ENCODE measurements around the gene CCDC13.

CCDC13 gene

DNA sequence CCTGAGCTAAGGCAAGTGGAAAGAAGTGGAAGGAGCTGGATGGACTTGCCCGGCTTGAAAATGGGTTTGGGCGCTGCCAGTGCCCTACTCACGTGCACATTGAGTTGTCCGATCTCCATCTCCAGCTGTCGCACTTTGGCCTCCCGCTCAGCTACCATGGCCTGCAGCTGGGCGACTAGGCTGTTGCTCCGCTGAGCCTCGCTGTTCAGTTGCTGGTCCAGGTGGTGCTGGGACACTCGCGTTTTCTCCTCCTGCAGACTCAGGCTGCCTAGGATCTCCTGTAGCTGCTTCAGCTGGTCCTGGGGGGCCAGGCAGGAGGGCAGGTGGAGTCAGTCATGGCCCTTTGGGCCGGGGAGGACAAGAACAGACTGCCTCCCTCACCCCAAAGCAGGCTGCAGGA, 37.4 kb downstream of the CCDC13 start:
- Mint-ChIP-seq H3K4me1 (no peaks in the 10 kb centered on the region), H3K4me3 (no peak overlapping the region), H3K27ac (no peak overlapping the region), H3K36me3 (no peaks in the 10 kb centered on the region), H3K9me3 (no peaks in the 10 kb centered on the region)
- no peak for ATAC-seq
- no peak for DNase-seq (ENCODE audit: low spot score in 2 of 2)

DNA sequence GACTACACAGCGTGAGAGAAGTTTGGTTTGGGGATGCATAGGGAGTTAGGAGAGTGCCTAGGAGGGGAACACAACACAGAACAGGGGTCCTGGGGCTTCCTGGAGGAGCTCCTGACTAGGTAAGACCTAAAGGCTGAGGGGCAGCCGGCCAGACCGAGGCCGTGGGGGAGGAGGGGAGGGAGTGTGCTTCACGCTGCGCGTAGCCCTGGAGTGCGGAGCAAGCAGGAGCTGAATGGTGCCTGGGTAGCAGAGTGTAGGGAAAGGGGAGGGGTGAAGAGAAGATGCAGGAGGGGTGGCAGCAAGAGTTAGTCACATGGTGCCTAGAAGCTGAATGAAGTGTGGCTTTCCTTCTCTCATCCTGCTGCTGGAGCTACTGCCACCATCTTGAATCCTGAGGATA, 38.0 kb downstream of the CCDC13 start:
- ATAC-seq, result no peak
- Mint-ChIP-seq H3K27ac (no peak overlapping the region), H3K36me3 (no peaks in the 10 kb centered on the region), H3K4me3 (no peak overlapping the region), H3K9me3 (no peaks in the 10 kb centered on the region), H3K4me1 (no peaks in the 10 kb centered on the region)
- DNase-seq (ENCODE audit: low spot score in 2 of 2), result peak in 1 of 2 donors; percentile 30

DNA sequence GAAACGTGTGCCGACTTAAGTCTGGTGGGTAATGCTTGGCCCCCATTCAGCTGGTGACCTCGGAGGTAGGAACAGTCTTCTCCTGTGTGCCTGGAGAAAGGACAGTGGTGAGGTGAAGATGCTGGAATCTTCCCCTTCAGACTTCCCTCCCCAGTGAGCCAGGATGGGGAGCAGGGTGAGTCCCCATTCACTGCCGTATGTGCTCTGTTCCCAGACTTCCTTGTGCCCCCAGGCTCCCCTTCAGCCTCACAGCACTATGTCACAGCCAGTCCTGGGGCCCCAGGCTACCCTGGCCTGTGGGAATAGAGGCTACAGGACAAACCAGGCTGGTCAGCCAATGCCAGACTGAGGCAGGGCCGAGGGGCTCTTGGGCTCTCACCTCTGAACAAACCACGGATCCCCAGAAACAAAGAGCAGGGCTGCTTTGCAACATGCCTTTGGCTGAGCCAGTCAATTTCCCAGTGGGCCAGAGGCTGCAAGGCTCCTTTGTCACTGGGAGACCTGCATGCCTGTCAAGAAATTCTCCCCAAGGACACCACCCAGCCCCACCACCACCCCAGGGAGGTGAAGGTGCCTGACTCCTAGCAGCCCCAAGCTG, 38.7 kb downstream of the CCDC13 start:
- H3K9me3 Mint-ChIP-seq, result no peaks in the 10 kb centered on the region
- no peaks in the 10 kb centered on the region for H3K4me1 Mint-ChIP-seq
- H3K36me3 Mint-ChIP-seq, result no peaks in the 10 kb centered on the region
- H3K27ac Mint-ChIP-seq, result no peak overlapping the region
- DNase-seq (ENCODE audit: low spot score in 2 of 2) (no peak), ATAC-seq (no peak)
- no peak overlapping the region for H3K4me3 Mint-ChIP-seq

DNA sequence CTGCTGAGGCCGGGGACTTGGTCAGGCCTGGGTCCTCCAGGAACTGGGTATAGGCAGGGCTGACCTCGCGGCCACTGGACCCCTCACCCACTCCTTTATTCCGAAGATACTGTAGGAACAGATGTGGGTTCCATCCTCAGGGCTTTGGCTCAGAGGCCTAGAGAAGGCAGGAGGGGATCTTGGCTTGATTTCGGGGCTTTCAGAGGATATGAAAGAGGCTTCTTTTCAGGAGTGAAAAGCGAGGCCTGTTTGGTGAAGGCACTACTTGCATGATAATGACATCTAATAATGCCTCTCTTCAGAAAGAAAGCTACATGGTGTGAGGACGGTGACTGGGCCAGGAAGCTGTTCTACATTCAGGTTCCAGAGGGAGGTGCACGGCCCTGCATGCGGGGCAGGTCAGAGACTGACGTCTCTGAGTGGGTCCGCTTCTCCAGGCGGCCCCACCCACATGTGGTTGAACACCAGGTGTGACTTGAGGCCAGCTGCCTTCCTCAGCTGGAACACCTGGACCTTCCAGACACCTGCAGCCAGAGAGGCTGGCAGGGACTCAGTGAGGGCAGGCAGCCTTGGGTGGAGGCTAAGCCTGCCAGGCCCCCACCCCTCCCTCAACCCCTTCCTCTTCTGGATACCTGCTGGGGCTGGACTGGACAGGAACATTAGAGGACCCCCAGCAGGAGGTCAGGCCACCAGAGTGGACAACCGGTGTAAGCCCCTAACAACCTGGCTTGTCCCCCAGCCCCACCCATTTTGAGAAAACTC, 39.4 kb downstream of the CCDC13 start:
- no peaks in the 10 kb centered on the region for H3K36me3 Mint-ChIP-seq

DNA sequence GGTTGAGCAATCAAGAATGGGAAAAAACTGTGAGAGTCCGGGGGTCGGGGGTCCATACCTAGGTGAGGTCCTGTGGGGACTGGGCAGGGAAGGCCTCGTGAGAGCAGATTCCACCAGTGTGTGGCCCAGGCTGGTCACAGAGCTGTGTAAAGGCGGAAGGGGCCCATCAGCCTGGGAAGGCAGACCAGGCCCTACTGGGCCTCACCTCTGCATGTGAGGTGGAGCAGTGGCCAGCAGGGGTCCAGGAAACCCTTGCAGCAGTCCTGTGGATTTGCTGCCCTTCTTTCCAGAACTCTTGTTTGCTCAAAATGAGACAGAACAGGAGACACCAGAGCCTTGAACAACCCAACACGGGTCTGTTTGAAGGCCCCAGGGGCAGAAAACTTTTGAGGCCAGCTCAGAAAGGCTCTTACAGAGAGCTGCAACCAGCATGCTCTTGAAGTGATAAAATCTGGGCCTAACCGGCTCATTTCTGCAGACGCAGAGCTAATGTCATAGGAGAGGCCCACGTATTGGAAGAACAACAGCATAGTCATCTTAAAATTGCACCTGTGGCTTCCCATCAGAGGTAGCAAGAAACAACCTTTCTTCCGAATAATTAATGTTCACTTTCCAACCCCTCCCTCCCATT, 40.1 kb downstream of the CCDC13 start:
- no peak overlapping the region for H3K4me3 Mint-ChIP-seq
- no peaks in the 10 kb centered on the region for H3K36me3 Mint-ChIP-seq
- DNase-seq (ENCODE audit: low spot score in 2 of 2) (no peak), ATAC-seq (peak; percentile 15)
- no peak overlapping the region for H3K27ac Mint-ChIP-seq
- no peaks in the 10 kb centered on the region for H3K4me1 Mint-ChIP-seq
- no peaks in the 10 kb centered on the region for H3K9me3 Mint-ChIP-seq

More for the DNA sequence above, 39.4 kb downstream of the CCDC13 start:
- Mint-ChIP-seq H3K9me3 (no peaks in the 10 kb centered on the region), H3K27ac (no peak overlapping the region), H3K4me3 (no peak overlapping the region), H3K4me1 (no peaks in the 10 kb centered on the region)
- ATAC-seq (no peak), DNase-seq (ENCODE audit: low spot score in 2 of 2) (no peak)

DNA sequence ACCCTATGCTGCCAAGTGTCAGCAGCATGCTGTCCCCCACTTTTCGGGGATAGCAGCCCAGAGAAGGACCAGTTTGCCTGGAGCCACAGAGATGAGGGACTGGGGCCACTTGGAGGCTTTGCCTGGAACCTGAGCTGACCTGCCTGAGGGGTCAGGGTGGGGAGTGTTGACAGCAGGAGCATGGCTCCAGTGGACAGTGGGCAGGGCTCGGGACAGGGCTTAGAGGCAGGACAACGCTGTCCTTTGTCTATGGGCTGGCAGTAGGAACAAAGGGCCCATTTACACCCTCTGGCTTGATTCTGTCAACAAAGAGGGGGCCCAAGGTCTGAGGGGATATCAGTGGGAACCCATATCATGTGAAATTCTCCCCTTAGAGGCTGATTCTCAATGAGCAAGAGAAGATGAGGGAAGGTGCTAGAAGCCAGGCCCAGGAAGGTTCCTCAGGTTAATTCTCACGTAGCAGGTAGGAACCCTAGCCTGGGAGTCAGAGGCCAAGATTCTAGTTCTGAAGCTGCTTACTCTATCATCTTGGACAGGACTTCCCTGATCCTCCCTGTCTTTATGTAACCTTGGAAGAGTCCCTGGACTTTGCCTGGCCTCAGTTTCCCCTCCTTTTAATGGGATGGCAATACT, 40.7 kb downstream of the CCDC13 start:
- Mint-ChIP-seq H3K27ac (no peak overlapping the region), H3K9me3 (no peaks in the 10 kb centered on the region), H3K4me1 (no peaks in the 10 kb centered on the region), H3K4me3 (no peak overlapping the region), H3K36me3 (no peaks in the 10 kb centered on the region)
- DNase-seq (ENCODE audit: low spot score in 2 of 2), result no peak
- ATAC-seq, result no peak

DNA sequence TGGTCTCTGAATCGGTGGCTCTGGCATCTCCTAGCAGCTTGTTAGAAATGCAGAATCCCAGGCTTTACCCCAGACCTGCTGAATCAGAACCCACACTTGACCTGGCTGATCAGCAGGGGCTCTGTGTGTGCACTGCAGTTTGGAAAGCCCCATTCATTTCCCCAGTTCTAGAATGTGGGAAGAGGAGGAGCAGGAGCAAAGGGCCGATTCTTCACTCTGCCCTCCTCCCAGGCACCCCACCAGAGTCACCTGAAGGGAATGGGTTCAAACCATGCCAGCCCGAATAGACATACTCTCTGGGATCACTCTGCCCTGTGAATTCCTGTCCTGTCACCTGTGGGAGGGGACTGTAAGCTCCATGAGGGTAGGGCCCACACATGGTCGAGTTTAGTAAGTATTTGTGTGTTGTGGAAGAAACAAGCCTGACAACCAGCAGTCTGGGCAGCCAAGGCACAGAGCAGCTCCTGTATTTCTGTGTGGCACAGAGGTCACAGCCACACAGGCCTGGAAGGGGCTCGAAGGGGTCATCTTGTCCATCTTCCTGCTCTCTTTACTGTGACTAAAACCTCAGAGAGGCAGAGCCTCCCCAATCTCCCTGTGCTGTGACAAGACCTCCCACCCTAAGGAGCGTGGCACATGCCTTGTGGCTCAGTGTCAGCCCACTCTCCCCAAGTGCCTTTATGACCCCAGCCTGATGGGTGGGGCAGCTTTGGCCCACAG, 41.4 kb downstream of the CCDC13 start:
- H3K4me3 Mint-ChIP-seq, result no peak overlapping the region
- DNase-seq (ENCODE audit: low spot score in 2 of 2) (no peak), ATAC-seq (no peak)
- H3K9me3 Mint-ChIP-seq, result no peaks in the 10 kb centered on the region
- H3K4me1 Mint-ChIP-seq, result no peaks in the 10 kb centered on the region
- H3K27ac Mint-ChIP-seq, result no peak overlapping the region
- no peaks in the 10 kb centered on the region for H3K36me3 Mint-ChIP-seq

DNA sequence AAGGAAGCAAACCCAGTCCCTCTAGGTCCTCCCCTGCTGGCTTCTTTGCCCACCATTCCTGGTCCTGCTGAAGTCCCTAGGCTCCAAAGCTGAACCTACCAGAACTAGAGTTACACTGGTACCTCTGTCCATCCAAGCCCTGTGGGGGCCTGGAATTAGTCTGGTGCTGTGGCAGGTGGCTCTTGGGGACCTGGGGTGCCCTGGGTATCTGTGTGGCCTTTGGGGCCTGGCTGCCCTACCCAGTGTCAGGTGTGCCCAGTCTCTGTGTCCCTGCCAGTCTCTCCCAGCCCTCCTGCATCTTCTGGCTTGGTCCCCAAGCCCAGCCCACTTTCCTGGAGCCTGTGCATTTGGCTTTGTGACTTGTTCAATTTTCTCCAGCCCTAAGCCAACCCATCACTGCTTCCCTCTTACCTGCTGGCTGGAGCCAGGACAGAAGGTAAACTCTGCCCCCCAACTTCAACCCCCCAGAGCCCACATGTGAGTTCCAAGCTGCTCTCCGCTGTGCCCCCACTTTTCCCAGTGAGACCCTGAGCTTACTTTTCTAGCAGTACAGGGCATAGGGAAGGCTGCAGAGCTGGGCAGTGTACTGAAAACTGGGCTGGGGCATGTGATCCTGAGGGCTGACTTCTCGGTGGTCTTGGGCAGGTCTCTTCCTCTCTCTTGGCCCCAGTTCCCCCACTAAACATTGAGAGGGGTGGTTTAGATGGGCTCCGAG, 42.2 kb downstream of the CCDC13 start:
- DNase-seq (ENCODE audit: low spot score in 2 of 2) (no peak), ATAC-seq (no peak)
- H3K27ac Mint-ChIP-seq, result no peak overlapping the region
- no peaks in the 10 kb centered on the region for H3K4me1 Mint-ChIP-seq
- no peak overlapping the region for H3K4me3 Mint-ChIP-seq
- no peaks in the 10 kb centered on the region for H3K9me3 Mint-ChIP-seq
- H3K36me3 Mint-ChIP-seq, result no peaks in the 10 kb centered on the region

DNA sequence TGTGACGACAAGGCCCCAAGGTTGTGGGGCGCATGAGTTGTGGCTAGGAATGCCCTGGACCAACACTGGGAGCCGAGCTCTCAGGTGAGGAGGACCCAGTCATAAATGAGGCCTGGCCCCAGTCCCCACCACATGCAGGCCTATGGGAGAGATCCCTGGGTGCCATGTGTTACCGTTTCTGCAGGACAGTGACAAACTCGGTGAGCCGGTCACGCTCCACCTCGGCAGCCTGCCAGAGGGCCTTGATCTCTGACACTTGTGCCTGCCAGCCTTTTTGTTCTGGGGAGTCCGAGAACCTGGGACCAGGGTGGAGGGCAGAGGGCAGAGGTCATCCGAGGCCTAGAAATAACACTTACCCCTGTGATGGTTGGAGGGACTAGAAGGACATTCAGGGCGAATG, 42.8 kb downstream of the CCDC13 start:
- Mint-ChIP-seq H3K9me3 (no peaks in the 10 kb centered on the region), H3K4me3 (no peak overlapping the region), H3K36me3 (no peaks in the 10 kb centered on the region), H3K27ac (no peak overlapping the region), H3K4me1 (no peaks in the 10 kb centered on the region)
- no peak for DNase-seq (ENCODE audit: low spot score in 2 of 2)
- no peak for ATAC-seq

DNA sequence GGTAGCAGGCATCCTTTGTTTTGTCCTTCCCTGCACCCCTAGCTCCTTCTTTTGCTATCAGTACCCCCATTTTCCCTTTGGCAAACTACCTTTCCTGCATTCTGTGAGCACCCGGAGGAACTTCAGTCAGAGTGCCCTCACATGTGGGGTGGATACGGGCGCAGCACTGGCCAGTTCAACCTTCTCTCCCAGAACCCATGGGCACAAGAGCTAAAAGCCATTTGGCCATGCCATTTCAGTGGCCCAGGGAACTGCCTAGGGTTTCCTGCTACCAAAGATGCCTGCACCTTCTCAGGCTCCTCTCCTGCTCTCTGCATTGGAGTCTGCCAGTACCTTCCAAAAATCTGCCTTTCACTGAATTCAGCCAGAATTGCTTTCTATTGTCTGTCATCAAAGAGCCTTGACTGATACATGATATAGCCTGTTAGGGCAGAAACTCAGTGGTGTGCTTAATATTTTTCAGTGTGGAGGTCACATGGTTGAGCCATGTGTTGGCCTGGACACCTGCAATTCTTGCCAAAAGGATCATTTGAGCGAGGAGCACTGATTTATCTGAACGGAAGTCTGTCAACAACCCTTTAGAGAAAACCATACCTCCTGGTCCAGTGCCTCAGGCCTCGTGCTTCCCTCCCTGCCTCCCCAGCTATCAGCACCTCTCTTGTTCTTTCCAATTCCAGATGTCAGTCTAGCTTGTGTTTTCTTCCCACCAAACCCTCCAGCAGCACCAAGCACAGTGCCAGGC, 43.5 kb downstream of the CCDC13 start:
- H3K36me3 Mint-ChIP-seq, result no peaks in the 10 kb centered on the region
- ATAC-seq (no peak), DNase-seq (ENCODE audit: low spot score in 2 of 2) (no peak)
- no peak overlapping the region for H3K4me3 Mint-ChIP-seq
- no peaks in the 10 kb centered on the region for H3K9me3 Mint-ChIP-seq
- no peak overlapping the region for H3K27ac Mint-ChIP-seq
- H3K4me1 Mint-ChIP-seq, result no peaks in the 10 kb centered on the region

DNA sequence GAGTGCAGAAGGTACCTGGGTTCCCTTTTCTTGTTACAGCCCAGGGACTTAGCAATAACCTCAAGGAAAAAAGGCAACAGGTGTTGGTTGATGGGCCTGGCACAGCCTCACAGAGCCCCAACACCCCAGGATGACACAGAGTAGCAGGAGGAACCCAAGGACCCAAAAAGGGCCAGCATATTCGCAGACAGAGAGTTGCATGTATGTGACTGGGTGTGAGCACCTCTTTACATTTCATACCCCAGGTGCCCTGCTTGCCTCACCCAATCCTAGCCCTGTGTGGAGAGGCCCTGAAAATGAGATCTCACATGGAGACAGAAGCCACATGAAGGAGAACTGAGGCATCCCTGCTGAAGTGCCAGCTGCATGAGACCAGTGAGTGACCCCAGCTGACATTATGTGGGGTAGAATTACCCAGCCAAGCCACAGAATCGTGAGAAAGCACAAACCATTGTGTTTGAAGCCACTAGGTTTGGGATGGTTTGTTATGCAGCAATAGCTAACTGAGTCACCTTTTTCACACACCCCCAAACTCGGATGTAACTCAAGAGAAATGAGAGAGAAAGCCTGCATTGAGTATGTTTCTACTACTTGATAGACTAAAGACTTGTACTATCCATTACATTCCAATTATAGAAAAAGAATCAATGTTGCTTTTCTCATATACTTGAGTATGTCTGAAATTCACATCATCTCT, 44.2 kb downstream of the CCDC13 start:
- H3K4me1 Mint-ChIP-seq, result no peaks in the 10 kb centered on the region
- no peak for DNase-seq (ENCODE audit: low spot score in 2 of 2)
- no peak for ATAC-seq
- no peak overlapping the region for H3K27ac Mint-ChIP-seq
- H3K4me3 Mint-ChIP-seq, result no peak overlapping the region
- no peaks in the 10 kb centered on the region for H3K9me3 Mint-ChIP-seq
- no peaks in the 10 kb centered on the region for H3K36me3 Mint-ChIP-seq

DNA sequence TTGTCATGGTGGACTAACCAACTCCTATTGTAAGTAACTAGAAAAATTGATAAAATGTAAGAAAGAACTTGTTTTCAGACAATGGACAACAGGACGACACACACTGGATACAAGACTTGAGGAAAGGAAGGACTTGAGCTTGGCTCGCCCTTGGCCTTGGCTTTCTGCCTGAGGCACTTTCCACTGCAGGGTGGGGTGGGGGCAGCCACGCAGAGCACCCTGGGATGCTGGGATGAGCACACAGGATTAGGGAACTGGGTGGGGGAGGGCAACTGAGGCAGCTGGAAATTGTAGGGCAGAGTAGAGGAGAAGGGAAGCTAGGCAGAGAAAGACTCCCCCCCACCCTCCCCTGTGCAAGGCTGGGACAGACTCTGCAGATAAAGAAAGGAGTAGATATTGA, 45.0 kb downstream of the CCDC13 start:
- Mint-ChIP-seq H3K4me1 (no peaks in the 10 kb centered on the region), H3K9me3 (no peaks in the 10 kb centered on the region), H3K36me3 (no peaks in the 10 kb centered on the region), H3K27ac (no peak overlapping the region), H3K4me3 (no peak overlapping the region)
- no peak for ATAC-seq
- no peak for DNase-seq (ENCODE audit: low spot score in 2 of 2)

DNA sequence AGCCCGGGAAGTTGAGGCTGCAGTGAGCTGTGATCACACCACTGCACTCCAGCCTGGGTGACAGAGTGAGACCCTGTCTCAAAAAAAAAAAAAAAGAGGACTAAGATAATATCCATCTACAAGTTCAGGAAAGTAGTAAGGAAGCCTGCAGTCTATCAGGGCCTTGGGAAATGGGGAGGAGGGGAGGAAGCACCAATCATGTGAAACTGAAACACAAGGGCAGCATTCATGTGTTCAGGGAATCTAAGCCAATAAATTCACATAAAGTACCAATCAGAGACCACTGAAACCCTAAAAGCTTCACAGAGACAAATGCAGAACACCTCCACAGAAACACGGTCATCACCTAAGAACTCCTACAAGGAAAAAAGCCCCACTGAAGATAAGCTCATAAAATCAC, 47.6 kb downstream of the CCDC13 start:
- Mint-ChIP-seq H3K9me3 (no peaks in the 10 kb centered on the region), H3K27ac (no peak overlapping the region), H3K4me3 (no peak overlapping the region), H3K36me3 (no peaks in the 10 kb centered on the region), H3K4me1 (no peaks in the 10 kb centered on the region)
- ATAC-seq (no peak), DNase-seq (ENCODE audit: low spot score in 2 of 2) (no peak)

DNA sequence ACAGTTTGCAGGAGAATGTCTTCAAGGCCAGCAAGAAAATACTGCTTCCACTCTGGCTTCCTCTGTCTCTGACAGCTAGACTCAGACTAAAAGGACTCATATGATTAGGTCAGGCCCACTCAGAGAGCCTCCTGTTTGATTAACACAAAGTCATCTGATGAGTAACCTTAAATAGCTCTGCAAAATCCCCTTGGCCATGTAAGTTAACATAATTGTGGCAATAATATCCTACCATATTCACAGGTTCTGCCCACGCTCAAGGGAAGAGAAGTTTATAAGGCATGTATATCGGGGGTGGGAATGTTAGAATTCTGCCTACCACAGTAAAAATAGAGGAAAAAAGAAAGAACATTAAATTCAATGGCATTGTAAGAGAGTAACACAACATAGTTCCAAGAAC, 49.8 kb downstream of the CCDC13 start:
- no peak overlapping the region for H3K4me3 Mint-ChIP-seq
- H3K4me1 Mint-ChIP-seq, result no peaks in the 10 kb centered on the region
- no peaks in the 10 kb centered on the region for H3K36me3 Mint-ChIP-seq
- ATAC-seq (no peak), DNase-seq (ENCODE audit: low spot score in 2 of 2) (no peak)
- H3K27ac Mint-ChIP-seq, result no peak overlapping the region
- no peaks in the 10 kb centered on the region for H3K9me3 Mint-ChIP-seq

Data from stimulated activated effector memory CD8-positive, alpha-beta T cell treated with anti-CD3 and anti-CD28 coated beads, Interleukin-12 subunit alpha, Interleukin-12 subunit beta, amount 100 ng/mL, for 72 hours (primary cell).